MV-4-11 (cell line): ENCODE measurements around the gene MAPKBP1.

Source experiments
- DNase-seq: peaks from one replicate; lab custom pipeline; 2025; lab: John Stamatoyannopoulos, UW

Gene MAPKBP1

GRCh38 chr15:41870689-41871081, 96.4 kb downstream of the MAPKBP1 start:
- DNase-seq = peak; percentile 47

GRCh38 chr15:41871175-41871905, 97.1 kb downstream of the MAPKBP1 start:
- no peak for DNase-seq

GRCh38 chr15:41872166-41872747, 98.0 kb downstream of the MAPKBP1 start:
- no peak for DNase-seq

GRCh38 chr15:41873711-41874110, 99.4 kb downstream of the MAPKBP1 start:
- DNase-seq = no peak

GRCh38 chr15:41874736-41875135, 100.5 kb downstream of the MAPKBP1 start:
- DNase-seq = no peak

GRCh38 chr15:41876007-41876406, 101.7 kb downstream of the MAPKBP1 start:
- no peak for DNase-seq

GRCh38 chr15:41876689-41877088, 102.4 kb downstream of the MAPKBP1 start:
- DNase-seq = no peak
